Activated T-cell treated with anti-CD3 and anti-CD28 coated beads for 48 hours (primary cell): ENCODE results near the gene TGIF2LY.
"Not testable (repeated sequence)": the region's sequence is repeated elsewhere in the genome, so short reads cannot be mapped to it uniquely, and the experiment has no call there.

Experiments
- DNase-seq: peaks from one replicate; pipeline ENCODE4 v3.0.0-alpha.2; 2020; ENCODE audit warnings: low read depth

TGIF2LY gene

GRCh38 chrY:3578767-3579166 lies at the start of gene TGIF2LY:
TSS of gene TGIF2LY (plus strand) at chrY:3579067. CDS start at chrY:3579245, 178 bp downstream.
- not testable (repeated sequence) for DNase-seq
